ENCODE results near the gene KIN.
"Not testable (repeated sequence)": the region's sequence is repeated elsewhere in the genome, so short reads cannot be mapped to it uniquely, and the experiment has no call there.

Gene KIN

DNA sequence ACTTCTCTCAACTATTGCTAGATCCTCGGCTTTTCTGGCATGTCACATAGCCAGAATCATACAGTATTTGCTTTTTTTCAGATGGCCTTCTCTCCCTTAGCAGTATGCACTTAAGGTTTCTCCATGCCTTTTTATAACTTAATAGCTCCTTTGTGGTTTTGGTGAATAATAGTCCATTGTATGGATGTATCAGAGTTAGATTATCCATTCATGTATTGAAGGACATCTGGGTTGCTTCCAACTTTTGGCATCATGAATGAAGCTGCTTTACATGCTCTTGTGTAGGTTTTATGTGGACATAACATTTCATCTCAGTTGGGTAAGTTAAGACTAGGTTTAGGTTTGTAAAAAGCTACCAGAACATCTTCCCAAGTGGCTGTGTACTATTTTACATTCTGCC is 4.7 kb upstream of the KIN start:
- DNase-seq = no peak

DNA sequence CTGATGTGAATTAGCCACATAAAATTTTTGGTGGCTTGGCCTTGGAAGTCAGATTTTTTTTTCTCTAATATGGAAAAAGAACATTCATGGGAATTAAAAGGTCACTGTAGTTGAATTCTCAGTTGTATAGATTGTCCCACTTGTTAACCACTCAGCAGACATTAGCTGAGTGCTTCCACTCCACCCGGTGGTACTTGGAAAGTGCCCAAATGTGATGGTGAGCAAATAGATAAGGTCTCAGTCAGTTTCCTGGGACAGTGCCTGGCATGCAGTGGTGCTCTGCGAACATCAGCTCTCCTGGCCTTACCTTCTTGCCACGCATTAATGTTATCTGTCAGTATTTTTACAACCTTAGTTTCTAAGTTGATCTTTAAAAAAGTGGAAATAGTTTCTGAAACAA is 1.6 kb upstream of the KIN start:
- DNase-seq = no peak

DNA sequence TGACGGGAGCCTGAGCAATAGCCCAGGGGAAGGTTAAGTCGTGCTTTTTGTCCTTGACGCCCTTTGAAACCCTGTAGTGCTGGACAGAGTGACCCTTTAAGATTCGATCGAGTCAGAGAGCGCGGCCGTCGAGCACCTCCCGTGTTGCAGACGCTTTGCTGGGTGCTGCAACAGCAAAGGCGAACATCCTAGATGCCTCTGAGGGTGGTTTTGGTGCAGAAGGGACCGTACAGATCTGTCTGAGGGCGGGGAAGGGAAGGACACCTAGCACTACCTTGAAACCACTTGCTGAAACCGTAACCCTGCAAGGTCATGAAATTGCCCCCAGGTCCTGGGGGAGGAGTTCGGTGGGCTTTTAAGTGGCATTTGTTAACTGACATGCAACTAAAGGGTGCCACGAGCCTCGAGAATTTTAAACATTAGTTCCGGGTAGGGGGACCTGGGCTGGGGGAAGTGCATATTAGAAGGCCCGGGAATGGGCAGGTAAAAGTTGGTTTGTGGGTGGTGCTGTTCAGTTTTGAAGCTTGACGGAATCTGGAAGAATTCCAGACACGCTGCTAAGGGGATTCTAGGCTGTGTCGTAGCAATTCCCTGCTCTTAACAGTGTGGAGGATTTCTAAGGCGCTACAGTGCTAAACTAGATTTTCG is 970 bp upstream of the KIN start:
- no peak for DNase-seq

DNA sequence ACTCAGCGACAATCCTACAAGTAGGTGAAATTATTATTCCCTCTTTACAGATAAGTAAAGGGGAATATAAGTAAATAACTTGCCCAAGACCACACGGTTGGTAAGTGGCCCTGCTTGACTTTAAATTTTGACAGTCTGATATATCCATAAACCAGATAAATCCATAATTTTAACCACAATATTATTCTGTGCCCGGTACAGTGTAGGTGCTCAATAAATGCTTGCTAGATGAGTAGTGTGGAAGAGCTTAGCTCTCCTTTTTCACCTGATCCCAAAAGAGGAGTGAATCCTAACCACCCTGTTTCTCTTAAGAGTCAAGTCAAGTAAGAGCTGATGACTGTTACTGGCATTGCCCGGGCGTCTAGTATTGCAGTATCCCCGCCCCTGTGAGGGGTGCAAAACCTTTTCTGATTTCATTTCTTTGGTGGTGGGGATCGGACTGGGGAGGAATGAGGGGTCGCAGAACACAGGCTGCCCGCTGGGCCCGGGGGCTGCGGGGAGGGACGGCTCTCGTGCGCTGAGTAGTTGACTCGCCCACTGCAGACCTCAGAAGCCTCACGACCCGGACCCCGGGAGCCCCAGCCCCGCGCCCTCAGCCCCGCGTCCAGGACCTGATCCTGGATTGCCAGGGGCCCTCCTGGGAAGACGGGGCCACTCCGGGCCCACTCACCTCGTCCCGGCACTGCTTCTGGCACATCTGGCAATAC is 490 bp downstream of the KIN start:
- no peak for DNase-seq

DNA sequence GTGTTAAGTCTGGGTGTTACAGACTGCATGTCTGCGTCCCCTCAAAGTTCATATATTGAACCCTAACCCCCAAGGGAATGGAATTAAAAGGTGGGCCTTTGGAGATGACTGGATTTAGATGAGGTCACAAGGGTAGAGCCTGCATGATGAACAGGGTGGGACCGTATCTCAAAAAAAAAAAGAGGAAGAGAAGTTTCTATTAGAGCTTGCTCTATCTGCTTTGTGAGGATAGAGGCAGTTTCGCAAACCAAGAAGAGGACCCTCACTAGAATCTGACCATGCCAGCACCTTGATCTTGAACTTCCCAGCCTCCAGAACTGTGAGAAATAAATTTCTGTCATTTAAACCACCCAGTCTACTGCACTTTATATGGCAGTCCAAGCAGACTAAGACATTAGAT is 1.4 kb downstream of the KIN start:
- DNase-seq = no peak

DNA sequence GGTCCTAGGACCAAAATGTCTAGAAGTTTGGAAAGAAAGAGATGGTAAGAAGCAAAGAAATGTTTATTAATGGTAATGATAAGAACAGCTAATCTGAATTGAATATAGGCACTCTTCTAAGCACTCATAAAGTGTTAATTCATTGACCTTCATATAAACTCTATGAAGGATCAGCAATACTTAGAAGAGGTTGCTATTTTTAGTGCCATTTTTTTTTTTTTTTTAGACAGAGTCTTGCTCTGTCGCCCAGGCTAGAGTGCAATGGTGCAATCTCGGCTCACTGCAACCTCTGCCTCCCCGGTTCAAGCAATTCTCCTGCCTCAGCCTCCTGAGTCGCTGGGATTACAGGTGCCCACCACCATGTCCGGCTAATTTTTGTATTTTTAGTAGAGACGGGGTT is 5.6 kb downstream of the KIN start:
- DNase-seq = not testable (repeated sequence)

DNA sequence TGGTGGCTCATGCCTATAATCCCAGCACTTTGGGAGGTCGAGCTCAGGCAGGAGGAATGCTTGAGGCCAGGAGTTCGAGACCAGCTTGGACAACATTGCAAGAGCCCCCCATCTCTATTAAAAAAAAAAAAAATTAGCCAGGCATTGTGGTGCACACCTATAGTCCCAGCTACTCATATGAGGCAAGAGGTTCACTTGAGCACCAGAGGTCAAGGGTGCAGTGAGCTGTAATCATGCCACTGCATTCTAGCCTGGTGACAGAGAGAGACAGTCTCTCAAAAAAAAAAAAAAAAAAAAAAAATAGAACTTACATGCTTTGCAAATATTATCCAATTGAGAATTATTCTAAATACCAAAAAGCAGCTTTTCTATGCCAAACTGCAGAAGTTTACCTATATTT is 11.0 kb downstream of the KIN start:
- DNase-seq = no peak

DNA sequence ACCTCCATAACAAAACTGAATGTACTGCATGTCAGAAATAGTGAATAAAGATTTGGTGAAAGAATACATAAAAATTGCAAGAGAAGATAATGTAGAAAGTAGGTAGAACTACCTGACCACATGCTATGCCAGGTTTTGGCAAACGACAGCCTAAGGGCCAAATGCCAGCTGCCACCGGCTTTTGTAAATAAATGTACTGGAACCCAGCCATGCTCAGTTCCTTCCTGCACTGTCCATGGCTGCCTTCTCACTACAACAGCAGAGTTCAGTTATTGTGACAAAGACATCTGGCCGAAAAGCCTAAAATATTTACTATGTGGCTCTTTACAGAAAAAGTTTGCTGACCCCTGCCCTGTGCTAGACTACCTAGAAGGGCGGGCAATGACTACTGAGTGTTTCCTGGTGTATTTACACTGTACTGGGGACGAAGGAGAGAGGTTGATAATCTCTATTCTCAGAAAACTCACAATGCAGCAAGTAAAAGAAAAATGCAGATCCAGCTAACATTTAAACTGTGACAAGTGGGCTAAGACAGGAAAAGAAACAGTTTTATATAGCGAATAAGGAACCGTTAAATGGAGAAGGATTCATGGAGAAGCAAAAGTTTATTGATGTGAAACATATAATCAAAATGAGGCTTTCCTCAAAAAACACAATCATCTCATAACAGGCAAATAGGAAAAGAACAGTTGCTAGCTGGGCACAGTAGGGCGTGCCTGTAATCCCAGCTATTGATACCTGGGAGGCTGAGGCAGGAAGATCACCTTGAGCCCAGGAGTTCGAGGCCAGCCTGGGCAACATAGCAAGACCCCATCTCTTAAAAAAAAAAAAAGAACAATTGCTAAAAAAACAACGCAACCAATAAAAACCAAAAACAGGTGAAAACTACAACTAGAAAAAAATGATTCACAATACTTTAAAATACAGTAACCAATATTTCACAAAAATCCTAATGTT is 13.7 kb downstream of the KIN start:
- DNase-seq = no peak

DNA sequence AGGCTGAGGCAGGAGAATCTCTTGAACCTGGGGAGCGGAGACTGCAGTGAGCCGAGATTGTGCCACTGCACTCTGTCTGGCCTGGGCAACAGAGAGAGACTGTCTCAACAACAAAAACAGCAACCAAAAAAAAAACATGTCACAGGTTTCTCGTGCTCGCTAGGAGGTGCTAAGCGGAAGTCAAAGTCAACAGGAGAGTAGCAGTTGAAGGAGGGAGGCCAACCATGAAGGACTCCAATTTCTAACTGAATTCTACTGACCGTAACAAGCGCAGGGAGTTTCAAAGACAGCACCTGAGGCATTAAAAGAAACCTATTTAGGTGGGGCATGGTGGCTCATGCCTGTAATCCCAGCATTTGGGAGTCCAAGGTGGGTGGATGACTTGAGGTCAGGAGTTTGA is 19.4 kb downstream of the KIN start:
- DNase-seq = no peak

DNA sequence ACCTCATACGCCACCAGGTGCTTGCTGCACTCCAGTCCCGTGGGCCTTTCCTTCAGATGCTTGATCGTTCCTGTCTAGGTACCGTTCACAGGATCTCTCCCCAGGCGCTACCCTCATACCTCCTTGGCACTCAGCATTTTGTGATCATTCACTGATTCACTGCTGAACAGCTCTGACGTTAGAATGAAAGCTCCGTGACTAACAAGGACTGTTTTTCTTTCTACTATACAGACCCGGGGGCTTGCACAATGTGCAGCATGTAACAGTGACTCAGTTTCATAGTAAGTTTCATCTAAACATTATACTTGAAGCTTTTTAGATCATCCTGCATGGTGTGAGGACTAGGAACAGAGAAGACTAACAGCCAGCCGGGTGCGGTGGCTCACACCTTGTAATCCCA is 20.6 kb downstream of the KIN start:
- DNase-seq = no peak

DNA sequence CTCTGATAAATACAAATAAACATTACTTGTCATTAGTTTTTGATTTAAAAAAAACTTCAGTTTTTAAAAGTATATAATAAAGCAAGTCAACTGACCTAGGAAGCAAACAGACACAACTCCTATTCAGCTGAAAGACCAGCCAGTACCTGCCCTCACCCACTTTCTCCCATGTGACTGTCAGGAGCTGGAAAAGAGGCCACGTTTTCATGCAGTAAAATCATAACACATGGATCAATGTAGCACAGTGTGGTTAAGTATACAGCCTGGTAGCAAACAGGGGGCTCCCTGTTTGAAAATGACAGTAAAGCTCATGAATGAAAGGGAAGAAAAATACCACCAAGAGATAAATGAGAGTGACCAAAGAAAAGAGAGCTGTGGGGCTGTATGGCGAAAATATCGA is 21.6 kb downstream of the KIN start:
- no peak for DNase-seq

DNA sequence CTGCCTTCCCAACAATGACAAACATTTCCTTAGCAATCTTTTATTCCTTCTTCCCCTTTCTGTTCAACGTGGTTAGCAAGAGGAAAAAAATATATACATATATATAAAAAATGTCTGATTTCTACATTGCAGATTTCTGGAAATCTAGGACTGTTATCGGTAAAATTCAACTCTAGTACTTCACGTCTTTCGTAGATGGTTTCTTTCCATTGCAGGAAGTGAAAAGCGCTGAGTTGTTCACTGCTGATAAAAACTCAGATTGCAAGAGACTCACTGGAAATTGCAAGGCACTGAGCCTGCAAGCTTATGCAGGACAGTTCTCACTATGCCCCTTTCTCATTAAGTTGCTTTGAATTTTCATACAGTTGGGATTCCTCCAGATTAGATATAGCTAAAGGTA is 23.9 kb downstream of the KIN start:
- no peak for DNase-seq

DNA sequence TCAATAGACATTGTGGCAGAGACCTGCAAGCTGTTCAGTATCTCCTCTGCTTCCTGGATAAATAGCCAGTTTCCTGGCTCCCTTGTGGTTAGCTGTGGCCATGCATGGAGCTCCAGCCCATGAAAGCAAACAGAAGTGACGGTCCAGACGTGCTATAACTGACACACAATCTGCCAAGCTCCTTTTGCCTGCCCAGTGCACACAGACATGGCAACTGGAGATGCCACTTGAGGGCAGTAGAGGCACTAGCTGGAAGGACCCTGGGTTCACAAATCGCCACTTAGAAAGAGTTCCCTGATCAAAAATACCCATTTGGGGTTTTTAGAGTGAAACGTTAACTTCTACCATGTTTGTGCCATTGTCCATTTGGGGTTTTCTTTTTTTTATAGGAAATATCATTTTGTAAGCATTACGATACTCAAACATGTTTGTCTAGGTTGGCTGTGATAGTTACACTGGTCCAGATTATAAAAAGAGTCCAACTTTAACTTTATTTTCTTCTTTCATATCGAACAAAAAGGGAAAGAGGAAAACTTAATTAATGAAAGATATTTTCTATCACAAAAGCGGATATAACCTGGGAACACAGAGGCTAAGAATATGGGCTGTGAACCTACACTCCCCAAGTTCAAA is 31.3 kb downstream of the KIN start:
- DNase-seq = peak; percentile 1

DNA sequence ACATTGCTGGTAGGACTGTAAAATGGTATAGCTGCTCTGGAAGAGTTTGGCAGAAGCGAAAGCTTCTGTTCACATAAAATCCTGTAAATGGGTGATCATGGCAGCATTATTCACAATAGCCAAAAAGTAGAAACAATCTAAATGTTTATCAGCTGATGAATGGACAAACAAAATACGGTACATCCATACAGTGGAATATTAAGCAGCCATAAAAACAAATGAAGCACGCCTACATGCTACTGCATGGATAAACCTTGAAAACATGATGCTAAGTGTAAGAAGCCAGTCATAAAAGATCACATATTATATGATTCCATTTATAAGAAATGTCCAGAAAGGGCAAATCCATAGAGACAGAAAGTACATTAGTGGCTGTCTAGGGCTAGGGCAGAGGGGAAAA is 32.7 kb downstream of the KIN start:
- DNase-seq = no peak

DNA sequence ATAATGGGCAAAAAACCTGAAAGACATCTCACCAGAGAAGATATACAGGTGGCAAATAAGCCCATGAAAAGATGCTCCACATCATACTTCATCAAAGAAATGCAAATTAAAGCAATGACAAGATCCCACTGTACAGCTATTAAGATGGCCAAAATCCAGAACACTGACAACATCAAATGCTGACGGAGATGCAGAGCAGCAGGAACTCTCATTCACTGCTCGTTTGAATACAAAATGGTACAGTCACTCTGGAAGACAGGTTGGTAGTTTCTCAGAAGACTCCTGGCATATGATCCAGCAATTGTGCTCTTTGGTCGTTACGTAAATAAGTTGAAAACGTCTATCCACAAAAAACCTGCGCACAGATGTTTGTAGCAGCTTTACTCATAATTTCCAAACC is 35.5 kb downstream of the KIN start:
- DNase-seq = no peak

DNA sequence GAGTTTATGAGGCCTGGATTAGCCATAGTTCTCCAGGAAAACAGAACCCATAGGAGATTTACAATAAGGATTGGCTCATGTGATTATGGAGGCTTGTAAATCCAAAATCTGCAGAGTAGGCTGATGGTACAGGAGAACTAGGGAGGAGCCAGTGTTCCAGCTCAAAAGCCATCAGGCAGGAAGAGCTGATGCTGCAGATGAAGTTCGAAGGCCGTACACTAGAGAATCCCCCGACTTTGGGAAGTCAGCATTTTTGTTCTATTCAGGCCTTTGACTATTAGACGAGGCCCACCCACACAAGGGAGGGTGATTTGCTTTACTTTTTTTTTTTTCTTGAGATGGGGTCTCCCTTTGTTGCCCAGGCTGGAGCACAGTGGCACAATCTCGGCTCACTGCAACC is 37.6 kb downstream of the KIN start:
- no peak for DNase-seq

DNA sequence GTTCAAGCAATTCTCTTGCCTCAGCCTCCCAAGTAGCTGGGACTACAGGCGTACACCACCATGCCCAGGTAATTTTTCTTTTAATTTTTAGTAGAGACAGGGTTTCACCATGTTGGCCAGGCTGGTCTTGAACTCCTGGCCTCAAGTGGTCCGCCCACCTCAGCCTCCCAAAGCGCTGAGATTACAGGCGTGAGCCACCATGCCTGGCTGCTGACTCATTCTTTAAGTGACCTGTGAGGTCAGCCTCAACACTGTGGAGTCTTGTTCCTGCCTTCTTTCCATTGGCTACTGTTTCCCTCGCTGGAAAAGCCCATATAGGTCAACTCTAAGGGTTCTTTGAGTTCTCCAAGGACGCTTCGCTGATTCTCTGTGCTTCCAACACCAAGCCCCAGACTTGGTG is 39.2 kb downstream of the KIN start:
- not testable (repeated sequence) for DNase-seq

DNA sequence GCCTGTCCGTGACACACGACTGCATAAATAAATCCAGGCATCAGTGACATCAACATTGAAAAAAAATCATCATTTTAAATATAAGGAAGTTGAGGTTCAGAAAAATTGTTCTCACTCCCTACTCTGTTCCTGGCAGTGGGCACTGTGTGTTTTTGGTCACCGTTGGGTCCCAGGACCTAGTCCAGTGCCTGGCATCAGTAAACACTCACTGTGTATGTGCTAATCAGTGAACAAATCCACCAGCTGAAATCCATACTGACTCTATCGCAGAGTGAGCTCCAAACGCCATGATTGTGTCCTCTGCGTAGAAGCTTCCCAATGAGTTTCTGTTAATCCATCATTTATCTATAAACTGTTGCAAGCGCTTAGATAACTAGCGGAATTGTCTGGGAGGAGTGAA is 43.5 kb downstream of the KIN start:
- no peak for DNase-seq

DNA sequence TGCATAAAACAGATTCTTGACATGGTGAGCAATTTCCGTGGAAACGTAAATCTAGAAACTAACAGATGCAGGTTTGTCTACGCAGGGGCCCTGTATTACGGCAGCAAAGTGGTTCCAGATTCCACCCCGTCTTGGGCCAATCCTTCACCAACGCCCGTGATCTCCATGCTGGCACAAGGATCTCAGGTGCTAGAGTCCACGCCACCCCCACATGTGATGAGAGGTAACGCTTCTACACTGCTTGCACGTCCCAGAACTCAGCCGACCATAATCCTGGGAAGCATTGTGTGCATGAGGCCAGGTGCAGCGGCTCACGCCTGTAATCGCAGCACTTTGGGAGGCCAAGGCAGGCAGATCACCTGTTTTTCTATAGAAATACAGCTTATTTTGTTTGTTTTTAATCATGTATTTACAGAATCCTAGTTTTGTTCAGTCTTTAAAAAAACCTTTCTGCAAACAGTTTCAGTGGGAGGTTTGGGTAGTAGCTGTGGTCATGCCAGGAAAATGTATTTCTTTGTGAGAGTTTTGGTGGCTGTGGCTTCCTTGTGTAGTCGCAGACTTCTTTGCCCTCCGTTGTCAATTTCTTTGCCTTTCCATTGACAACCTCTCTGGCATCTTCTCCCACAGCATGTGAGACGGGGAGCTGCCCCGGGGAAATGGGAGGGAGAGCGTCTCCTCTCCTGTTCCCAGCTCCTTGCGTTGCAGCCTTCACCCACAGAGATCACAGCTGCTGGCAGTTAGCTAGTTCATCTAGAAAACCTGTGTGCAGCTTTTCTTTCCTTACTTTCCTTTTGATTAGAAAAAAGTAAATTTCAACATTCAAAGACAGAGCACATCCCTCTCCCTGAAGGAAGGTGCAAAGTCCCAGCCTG is 49.0 kb downstream of the KIN start:
- DNase-seq = no peak

DNA sequence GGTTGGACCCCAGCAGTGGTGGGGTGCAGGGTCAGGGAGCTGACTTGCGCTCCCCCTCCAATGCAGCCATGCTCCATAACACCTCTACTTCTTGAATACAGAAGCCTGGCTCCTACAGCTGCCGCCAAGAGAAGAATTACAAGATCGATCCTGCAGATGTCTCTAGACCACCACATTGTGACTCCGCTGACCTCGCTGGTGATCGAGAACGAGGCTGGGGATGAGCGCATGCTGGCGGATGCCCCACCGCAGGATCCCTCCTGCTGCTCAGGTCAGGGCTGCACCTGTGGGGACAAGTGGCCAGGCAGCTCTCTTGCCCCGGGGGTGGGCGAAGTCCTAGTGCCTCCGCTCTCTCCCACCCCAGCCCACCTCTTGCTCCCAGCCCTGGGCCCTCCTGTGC is 53.0 kb downstream of the KIN start:
- DNase-seq = no peak

DNA sequence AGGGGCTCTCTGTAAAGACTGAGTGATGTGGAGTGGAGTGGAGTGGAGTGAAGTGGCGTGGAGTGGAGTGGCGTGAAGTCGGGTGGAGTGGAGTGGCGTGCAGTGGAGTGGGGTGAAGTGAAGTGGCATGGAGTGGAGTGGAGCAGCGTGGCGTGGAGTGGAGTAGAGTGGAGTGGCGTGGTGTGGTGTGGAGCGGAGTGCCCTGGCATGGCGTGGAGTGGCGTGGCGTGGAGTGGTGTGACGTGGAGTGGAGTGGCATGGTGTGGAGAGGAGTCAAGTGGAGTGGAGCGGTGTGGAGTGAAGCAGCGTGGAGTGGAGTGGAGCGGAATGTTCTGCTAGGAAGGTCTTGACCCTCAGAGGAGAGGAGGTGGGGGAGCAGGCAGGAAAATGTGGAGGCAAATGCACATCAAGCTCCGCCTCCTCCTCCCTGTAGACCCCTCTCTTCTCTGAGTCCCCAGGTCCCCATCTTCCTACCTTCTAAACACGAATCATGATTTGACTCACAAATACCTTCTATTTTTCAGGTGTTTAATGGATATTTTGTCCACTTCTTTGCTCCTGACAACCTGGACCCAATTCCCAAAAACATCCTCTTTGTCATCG is 64.8 kb downstream of the KIN start:
- no peak for DNase-seq

DNA sequence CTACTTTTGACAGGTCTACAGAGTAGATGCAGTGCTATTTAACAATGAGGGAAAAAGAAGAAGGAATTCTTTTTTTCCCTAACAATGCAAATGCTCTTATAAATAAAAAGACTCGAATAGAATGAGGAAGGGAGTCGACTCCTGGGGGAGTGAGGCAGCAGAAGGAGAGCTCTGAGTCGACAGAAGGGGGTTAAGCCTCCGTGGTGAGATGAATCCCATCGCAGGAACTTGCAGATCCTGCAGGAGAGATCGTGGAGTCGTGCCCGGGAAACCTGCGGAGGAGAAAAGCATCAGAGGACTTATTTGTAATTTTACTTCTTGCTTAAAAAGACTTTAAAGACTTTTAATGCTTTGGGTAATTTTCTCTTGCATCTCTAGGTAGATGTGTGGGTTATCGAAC is 67.3 kb downstream of the KIN start:
- DNase-seq = no peak
